ENCODE results near the gene RFXANK.

- TF ChIP-seq CTCF (IDR thresholded peaks at IDR 0.05): no peak
- TF ChIP-seq EZH2 (IDR thresholded peaks at IDR 0.05): no peak
- TF ChIP-seq EZH2phosphoT487 (IDR thresholded peaks at IDR 0.05): no peak
These were observed 39.2 kb upstream of the RFXANK start for GRCh38 chr19:19152668-19153384.

Measured in neural progenitor cell (in vitro differentiated cells).